SK-N-SH (cell line): ENCODE results near the gene TTC3. TPM values are rescaled to one million over a fixed set of nuclear protein-coding genes. Genes with fewer than 3 reads are reported as not detected.

ENCODE experiments used
- CTCF ChIA-PET: fragments of 300-600, 350-600 bp; formaldehyde crosslinking; extraction: SDS; loops from one replicate; lab custom pipeline; 2021; lab: Yijun Ruan, JAX
- POLR2A ChIA-PET: fragments of 350-600 bp; sonication (Branson Sonifier 250); formaldehyde crosslinking; extraction: SDS; loops from one replicate; lab custom pipeline; 2020; ENCODE audit warnings: antibody characterized with exemption, inconsistent platforms; lab: Yijun Ruan, JAX
- DNase-seq: peaks from one replicate; pipeline ENCODE4 v3.0.0; 2012
- H2AFZ ChIP-seq: fragments of 200-600 bp; sonication (generic); 2 replicates; pipeline ENCODE4 v1.8.1; 2016; ENCODE audit warnings: antibody characterized with exemption, mild to moderate bottlenecking, low read depth
- H3F3A ChIP-seq: fragments of 200-600 bp; sonication (generic); replicated peaks from 2 replicates; pipeline ENCODE3; 2016; ENCODE audit warnings: antibody characterized with exemption, mild to moderate bottlenecking; ENCODE audit not compliant: insufficient read depth
- H3K27ac ChIP-seq, 2 experiments: fragments of 200-500 bp in 1 of 2; fragments of 200-600 bp in 1 of 2; sonication (Bioruptor generic) in 1 of 2; sonication (generic), shearing (Covaris generic) in 1 of 2; 2 replicates each; pipeline versions ENCODE4 v1.5.1 to v1.6.1; 2014 to 2016; ENCODE audit warnings: low read depth in 2 of 2, inconsistent platforms in 1 of 2, low read length in 1 of 2, mild to moderate bottlenecking in 1 of 2, mixed read lengths in 1 of 2
- H3K27me3 ChIP-seq: fragments of 200-600 bp; sonication (generic), shearing (Covaris generic); 2 replicates; pipeline ENCODE4 v1.6.1; 2016; ENCODE audit warnings: mixed run types; ENCODE audit not compliant: insufficient read depth
- H3K36me3 ChIP-seq, 2 experiments: fragments of 200-500 bp in 1 of 2; fragments of 200-600 bp in 1 of 2; sonication (Bioruptor generic) in 1 of 2; sonication (generic) in 1 of 2; replicated peaks in 1 of 2; 2 replicates each; pipeline versions ENCODE3 to v1.5.1; 2014 to 2016; ENCODE audit warnings: low read length in 1 of 2, mild to moderate bottlenecking in 1 of 2; ENCODE audit not compliant: insufficient read depth in 2 of 2, control insufficient read depth in 1 of 2
- H3K4me1 ChIP-seq, 2 experiments: fragments of 200-500 bp in 1 of 2; fragments of 200-600 bp in 1 of 2; sonication (Bioruptor generic) in 1 of 2; sonication (generic), shearing (Covaris generic) in 1 of 2; 2 replicates each; pipeline versions ENCODE4 v1.5.1 to v1.6.1; 2014 to 2016; ENCODE audit warnings: low read depth in 1 of 2, low read length in 1 of 2, mixed run types in 1 of 2; ENCODE audit not compliant: insufficient read depth in 2 of 2, control insufficient read depth in 1 of 2
- H3K4me2 ChIP-seq: fragments of 200-600 bp; sonication (generic), shearing (Covaris generic); 2 replicates; pipeline ENCODE4 v1.6.1; 2017; ENCODE audit warnings: mixed run types
- H3K4me3 ChIP-seq, 2 experiments: fragments of 200-500 bp in 1 of 2; fragments of 200-600 bp in 1 of 2; sonication (Bioruptor generic) in 1 of 2; sonication (generic), shearing (Covaris generic) in 1 of 2; 2 replicates each; pipeline versions ENCODE4 v1.5.1 to v1.8.1; 2014 to 2016; ENCODE audit warnings: low read depth in 2 of 2, inconsistent platforms in 1 of 2, low read length in 1 of 2, mild to moderate bottlenecking in 1 of 2, mixed read lengths in 1 of 2, moderate library complexity in 1 of 2
- H3K79me2 ChIP-seq: fragments of 200-600 bp; sonication (generic); 2 replicates; pipeline ENCODE4 v1.8.1; 2017; ENCODE audit warnings: mild to moderate bottlenecking; ENCODE audit not compliant: insufficient read depth
- H3K9ac ChIP-seq: fragments of 200-600 bp; sonication (generic); 2 replicates; pipeline ENCODE4 v1.6.1; 2017; ENCODE audit warnings: mixed run types
- H3K9me2 ChIP-seq: fragments of 200-600 bp; sonication (generic); 2 replicates; pipeline ENCODE4 v1.6.1; 2017; ENCODE audit warnings: mixed run types
- H3K9me3 ChIP-seq: fragments of 200-600 bp; sonication (generic); 2 replicates; pipeline ENCODE4 v1.6.1; 2017; ENCODE audit warnings: mixed run types, mild to moderate bottlenecking, moderate library complexity
- H4K20me1 ChIP-seq: fragments of 200-600 bp; sonication (generic); 2 replicates; pipeline ENCODE4 v1.6.1; 2017; ENCODE audit warnings: mild to moderate bottlenecking, mixed run types; ENCODE audit not compliant: insufficient read depth
- CHD2 ChIP-seq: fragments of 150-350 bp; IDR thresholded peaks from 2 replicates; pipeline ENCODE4 v1.6.1; 2018; ENCODE audit warnings: low read length; ENCODE audit not compliant: partially characterized antibody
- JUND ChIP-seq: IDR thresholded peaks from 2 replicates; pipeline ENCODE4 v1.4.0; 2012
- MEF2A ChIP-seq: IDR thresholded peaks from 2 replicates; pipeline ENCODE4 v1.4.0; 2012; ENCODE audit warnings: low read depth, borderline replicate concordance
- PBX3 ChIP-seq: IDR thresholded peaks from 2 replicates; pipeline ENCODE4; 2012
- RXRA ChIP-seq: IDR thresholded peaks from 2 replicates; pipeline ENCODE4 v1.4.0; 2012; ENCODE audit warnings: low read depth, mild to moderate bottlenecking, borderline replicate concordance
- SIN3A ChIP-seq: IDR thresholded peaks from 2 replicates; pipeline ENCODE4 v1.6.1; 2012; ENCODE audit warnings: low read depth, mild to moderate bottlenecking, low read length, moderate library complexity, borderline replicate concordance
- TCF12 ChIP-seq: IDR thresholded peaks from 2 replicates; pipeline ENCODE4 v1.4.0; 2012
- ZBTB33 ChIP-seq: IDR thresholded peaks from 2 replicates; pipeline ENCODE4 v1.4.0; 2012; ENCODE audit warnings: low read depth, borderline replicate concordance
- WGBS: methylation state at CpG from one replicate; pipeline ENCODE4 v1.1.6; 2017; ENCODE audit warnings: low lambda C conversion rate; 5-methylcytosine and 5-hydroxymethylcytosine counted together
- polyA plus RNA-seq, 3 experiments: library from polyadenylated mRNA; depleted of rRNA; stranded (reverse); fragments of >200 nt; gene quantifications; 2 replicates each; pipeline ENCODE4 v1.2.3, GENCODE V29; 2012

TTC3 gene
- polyA plus RNA-seq, 1 of the 3 experiments (the other 2 are of a cell fraction), result 35.7 TPM

GRCh38 chr21:37153196-37153934 lies 80.3 kb downstream of the TTC3 start:
- Histone ChIP-seq H3F3A (peaks cover 8% of the 10 kb centered on the region), H3K36me3 (peaks cover 73 to 76% of the 10 kb centered on the region in 2 experiments), H3K9me3 (no peaks in the 10 kb centered on the region), H4K20me1 (no peaks in the 10 kb centered on the region), H3K9ac (no peak overlapping the region), H3K4me3 (no peak overlapping the region)
- POLR2A ChIA-PET, result no interaction called here
- CTCF ChIA-PET, result interaction anchor here (1.3 kb wide), 2 partner anchors 67 to 177 kb away, joined by 3 to 4 read pairs; no protein-coding TSS in a partner anchor
- TF ChIP-seq JUND (no peak), RXRA (no peak), PBX3 (0 out of 2 replicates have a peak, but pooled peaks have one; percentile 7), MEF2A (no peak)
- TF ChIP-seq, all 33 proteins: peak for 1
- DNase-seq, result no peak
- H3K4me1 ChIP-seq, result no peaks in the 10 kb centered on the region; a peak in 1 of 4 replicates
- H3K79me2 ChIP-seq, result no peaks in the 10 kb centered on the region
- WGBS, result 62% methylated on average over 4 of the region's 4 CpGs
- H3K4me2 ChIP-seq, result no peak overlapping the region
- H3K27me3 ChIP-seq, result no peaks in the 10 kb centered on the region
- no peaks in the 10 kb centered on the region for H3K9me2 ChIP-seq
- H3K27ac ChIP-seq, result peak overlapping the region; percentile 24 to 58
- H2AFZ ChIP-seq, result no peak overlapping the region

- POLR2A ChIA-PET, result no interaction called here
- CTCF ChIA-PET, result interaction anchor here (1.3 kb wide), 2 partner anchors 67 to 177 kb away, joined by 3 to 4 read pairs; no protein-coding TSS in a partner anchor
- Histone ChIP-seq H3K4me2 (no peak overlapping the region), H4K20me1 (no peaks in the 10 kb centered on the region), H3K9me2 (no peaks in the 10 kb centered on the region), H3K9me3 (no peaks in the 10 kb centered on the region), H3K79me2 (no peaks in the 10 kb centered on the region), H3K27me3 (no peaks in the 10 kb centered on the region), H3K4me3 (no peak overlapping the region), H3K4me1 (no peaks in the 10 kb centered on the region; a peak in 1 of 4 replicates), H2AFZ (no peak overlapping the region), H3K27ac (peak overlapping the region in 1 of 2 experiments; percentile 58; a peak in 2 of 4 replicates), H3K36me3 (peaks cover 73 to 79% of the 10 kb centered on the region in 2 experiments), H3K9ac (no peak overlapping the region), H3F3A (peaks cover 8% of the 10 kb centered on the region)
- WGBS, result 86% methylated on average over 4 of the region's 9 CpGs
- TF ChIP-seq TCF12, result no peak
- no peak for DNase-seq
Measured at GRCh38 chr21:37153935-37154350, 80.9 kb downstream of the TTC3 start.

GRCh38 chr21:37155186-37155585 lies 82.1 kb downstream of the TTC3 start:
- Histone ChIP-seq H3K4me1 (no peaks in the 10 kb centered on the region; a peak in 1 of 4 replicates), H3K36me3 (peaks cover 73 to 79% of the 10 kb centered on the region in 2 experiments), H3K79me2 (no peaks in the 10 kb centered on the region), H2AFZ (no peak overlapping the region), H3K27me3 (no peaks in the 10 kb centered on the region), H3K4me2 (no peak overlapping the region), H3F3A (peaks cover 3% of the 10 kb centered on the region), H3K9me3 (no peaks in the 10 kb centered on the region), H3K9me2 (no peaks in the 10 kb centered on the region), H3K9ac (no peak overlapping the region), H3K4me3 (no peak overlapping the region), H3K27ac (no peak overlapping the region), H4K20me1 (no peaks in the 10 kb centered on the region)
- ChIA-PET CTCF (interaction anchor here (1.0 kb wide), 1 partner anchor 17 kb away, joined by 3 read pairs; no protein-coding TSS in a partner anchor), POLR2A (no interaction called here)
- DNase-seq, result no peak
- 85% methylated on average over 3 of the region's 3 CpGs for WGBS
- TF ChIP-seq SIN3A (no peak), CHD2 (no peak), ZBTB33 (no peak), PBX3 (no peak)
